ACC112 (cell line): Measurements from ENCODE around the gene TRAF1.

Experiments
- H2AFZ ChIP-seq: fragments of 200-600 bp; sonication (generic); one replicate; pipeline ENCODE4 v1.6.0; 2017; ENCODE audit warnings: antibody characterized with exemption, low read length; ENCODE audit not compliant: unreplicated experiment
- H3K27ac ChIP-seq: fragments of 200-600 bp; sonication (generic); 2 replicates; pipeline ENCODE4 v1.5.1; 2014; ENCODE audit warnings: low read depth, mild to moderate bottlenecking, antibody characterized with exemption, low read length, moderate library complexity
- H3K27me3 ChIP-seq: fragments of 200-600 bp; sonication (generic); 2 replicates; pipeline ENCODE4 v1.6.1; 2014; ENCODE audit warnings: mild to moderate bottlenecking, antibody characterized with exemption, low read length, moderate library complexity, mixed read lengths; ENCODE audit not compliant: insufficient read depth
- H3K36me3 ChIP-seq: fragments of 200-600 bp; sonication (generic); 2 replicates; pipeline ENCODE4 v1.6.1; 2016; ENCODE audit warnings: mild to moderate bottlenecking, antibody characterized with exemption, low read length, moderate library complexity, mixed read lengths; ENCODE audit not compliant: insufficient read depth
- H3K4me1 ChIP-seq: fragments of 200-600 bp; sonication (generic); one replicate; pipeline ENCODE4 v1.6.1; 2016; ENCODE audit warnings: low read length, mixed read lengths; ENCODE audit not compliant: insufficient read depth, unreplicated experiment, control insufficient read depth
- H3K4me3 ChIP-seq: fragments of 200-600 bp; sonication (generic); 2 replicates; pipeline ENCODE4 v1.5.1; 2014; ENCODE audit warnings: mild to moderate bottlenecking, low read depth, low read length
- H3K79me2 ChIP-seq: fragments of 200-600 bp; sonication (generic); one replicate; pipeline ENCODE4 v1.6.0; 2016; ENCODE audit warnings: low read length; ENCODE audit not compliant: control insufficient read depth, unreplicated experiment, insufficient read depth

Gene TRAF1

GRCh38 chr9:120904061-120904977, 22.3 kb downstream of the TRAF1 start:
- no peaks in the 10 kb centered on the region for H3K79me2 ChIP-seq
- no peaks in the 10 kb centered on the region for H3K27me3 ChIP-seq
- no peak overlapping the region for H2AFZ ChIP-seq
- H3K4me1 ChIP-seq = peaks cover 4% of the 10 kb centered on the region
- H3K4me3 ChIP-seq = no peak overlapping the region
- no peak overlapping the region for H3K27ac ChIP-seq
- peaks cover 7% of the 10 kb centered on the region; the same call in 1 of the 2 replicates for H3K36me3 ChIP-seq

- no peak overlapping the region for H3K27ac ChIP-seq
- peaks cover 3% of the 10 kb centered on the region; the same call in 1 of the 2 replicates for H3K36me3 ChIP-seq
- H2AFZ ChIP-seq = no peak overlapping the region
- no peaks in the 10 kb centered on the region for H3K27me3 ChIP-seq
- no peaks in the 10 kb centered on the region for H3K79me2 ChIP-seq
- no peaks in the 10 kb centered on the region for H3K4me1 ChIP-seq
- no peak overlapping the region for H3K4me3 ChIP-seq
Observed at GRCh38 chr9:120902569-120903535, 23.7 kb downstream of the TRAF1 start.

- Histone ChIP-seq H3K79me2 (no peaks in the 10 kb centered on the region), H3K4me1 (no peaks in the 10 kb centered on the region), H3K36me3 (peaks cover 3% of the 10 kb centered on the region; the same call in 1 of the 2 replicates), H3K27me3 (no peaks in the 10 kb centered on the region), H2AFZ (no peak overlapping the region), H3K4me3 (no peak overlapping the region), H3K27ac (no peak overlapping the region)
Observed at GRCh38 chr9:120901755-120902568, 24.6 kb downstream of the TRAF1 start.

GRCh38 chr9:120900824-120901223, 25.8 kb downstream of the TRAF1 start:
- Histone ChIP-seq H3K36me3 (peaks cover 3% of the 10 kb centered on the region; the same call in 1 of the 2 replicates), H3K27me3 (no peaks in the 10 kb centered on the region), H2AFZ (no peak overlapping the region), H3K4me1 (no peaks in the 10 kb centered on the region), H3K79me2 (no peaks in the 10 kb centered on the region), H3K4me3 (no peak overlapping the region), H3K27ac (no peak overlapping the region)

GRCh38 chr9:120899490-120900068, 27.0 kb downstream of the TRAF1 start:
- H3K27me3 ChIP-seq = peaks cover 7% of the 10 kb centered on the region; the same call in 1 of the 2 replicates
- H3K36me3 ChIP-seq = peaks cover under 1% of the 10 kb centered on the region; the same call in 1 of the 2 replicates
- H2AFZ ChIP-seq = no peak overlapping the region
- no peaks in the 10 kb centered on the region for H3K79me2 ChIP-seq
- peaks cover 3% of the 10 kb centered on the region for H3K4me1 ChIP-seq
- no peak overlapping the region for H3K4me3 ChIP-seq
- H3K27ac ChIP-seq = no peak overlapping the region

GRCh38 chr9:120898396-120898795, 28.2 kb downstream of the TRAF1 start:
- H3K79me2 ChIP-seq = no peaks in the 10 kb centered on the region
- no peak overlapping the region for H3K27ac ChIP-seq
- H3K27me3 ChIP-seq = peaks cover 7% of the 10 kb centered on the region; the same call in 1 of the 2 replicates
- no peaks in the 10 kb centered on the region for H3K36me3 ChIP-seq
- peaks cover 3% of the 10 kb centered on the region for H3K4me1 ChIP-seq
- H2AFZ ChIP-seq = no peak overlapping the region
- H3K4me3 ChIP-seq = no peak overlapping the region

- no peak overlapping the region for H3K27ac ChIP-seq
- no peak overlapping the region for H3K4me3 ChIP-seq
- peaks cover 6% of the 10 kb centered on the region for H3K4me1 ChIP-seq
- no peaks in the 10 kb centered on the region for H3K79me2 ChIP-seq
- H3K36me3 ChIP-seq = no peaks in the 10 kb centered on the region
- H3K27me3 ChIP-seq = peaks cover 7% of the 10 kb centered on the region; the same call in 1 of the 2 replicates
- H2AFZ ChIP-seq = no peak overlapping the region
Observed at GRCh38 chr9:120895951-120896350, 30.6 kb downstream of the TRAF1 start.

- peaks cover 6% of the 10 kb centered on the region for H3K4me1 ChIP-seq
Observed at GRCh38 chr9:120894321-120895148, 32.1 kb downstream of the TRAF1 start.

GRCh38 chr9:120893611-120894307, 32.8 kb downstream of the TRAF1 start:
- Histone ChIP-seq H3K4me1 (peaks cover 6% of the 10 kb centered on the region), H3K27ac (no peak overlapping the region)

More at GRCh38 chr9:120894321-120895148, 32.1 kb downstream of the TRAF1 start:
- Histone ChIP-seq H3K4me3 (peak overlapping the region; percentile 56), H3K36me3 (no peaks in the 10 kb centered on the region), H3K27me3 (peaks cover 7% of the 10 kb centered on the region; the same call in 1 of the 2 replicates), H3K79me2 (no peaks in the 10 kb centered on the region), H2AFZ (peak overlapping the region; percentile 75), H3K27ac (no peak overlapping the region)

More at GRCh38 chr9:120893611-120894307, 32.8 kb downstream of the TRAF1 start:
- Histone ChIP-seq H2AFZ (no peak overlapping the region), H3K79me2 (no peaks in the 10 kb centered on the region), H3K4me3 (no peak overlapping the region), H3K27me3 (peaks cover 7% of the 10 kb centered on the region; the same call in 1 of the 2 replicates), H3K36me3 (no peaks in the 10 kb centered on the region)
